Subcutaneous adipose tissue (tissue), 4 donors: ENCODE results near the gene PDHX. TPM values are rescaled to one million over a fixed set of nuclear protein-coding genes. Genes with fewer than 3 reads are reported as not detected.

Experiments used
- CTCF ChIP-seq: fragments of 450-650 bp; IDR thresholded peaks from one replicate; pipeline ENCODE4 v1.5.1; 2016; ENCODE audit warnings: low read depth, mild to moderate bottlenecking, control low read depth, antibody characterized with exemption, moderate library complexity
- total RNA-seq, 4 donors: library from RNA; depleted of rRNA; stranded (reverse); fragments of >200 nt; gene quantifications; one replicate each; pipeline ENCODE4 v1.1.0, GENCODE V29; 2016

Gene PDHX
- total RNA-seq, 4 donors from 2014 or later: 34.8 to 52.0 (median 46.1) TPM

- TF ChIP-seq CTCF: no peak
These were observed 96.2 kb downstream of the PDHX start for GRCh38 chr11:35012467-35013191.

GRCh38 chr11:35013514-35014233 lies 97.3 kb downstream of the PDHX start:
- no peak for TF ChIP-seq CTCF

DNA sequence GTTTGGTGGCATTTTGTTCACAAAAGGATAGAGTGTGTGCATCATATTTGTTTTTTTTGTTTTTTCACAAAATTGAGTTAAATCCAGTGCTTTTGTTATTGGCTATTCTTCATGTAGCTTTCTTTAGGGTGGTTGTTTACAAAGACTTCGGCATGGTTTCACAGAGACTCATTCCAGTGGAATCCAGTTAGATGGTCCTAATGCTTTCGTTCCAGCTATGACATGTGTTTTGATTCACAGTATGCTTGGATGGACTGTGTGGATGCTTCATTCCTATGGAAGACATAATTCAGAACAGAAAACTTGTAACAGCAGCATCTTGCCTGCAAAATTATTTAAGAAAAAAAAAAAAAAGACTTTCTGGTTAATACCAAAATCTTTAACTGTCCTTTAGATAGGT lies 97.9 kb downstream of the PDHX start:
- TF ChIP-seq CTCF: no peak

GRCh38 chr11:35015621-35016387 lies 99.4 kb downstream of the PDHX start:
- TF ChIP-seq CTCF: no peak

DNA sequence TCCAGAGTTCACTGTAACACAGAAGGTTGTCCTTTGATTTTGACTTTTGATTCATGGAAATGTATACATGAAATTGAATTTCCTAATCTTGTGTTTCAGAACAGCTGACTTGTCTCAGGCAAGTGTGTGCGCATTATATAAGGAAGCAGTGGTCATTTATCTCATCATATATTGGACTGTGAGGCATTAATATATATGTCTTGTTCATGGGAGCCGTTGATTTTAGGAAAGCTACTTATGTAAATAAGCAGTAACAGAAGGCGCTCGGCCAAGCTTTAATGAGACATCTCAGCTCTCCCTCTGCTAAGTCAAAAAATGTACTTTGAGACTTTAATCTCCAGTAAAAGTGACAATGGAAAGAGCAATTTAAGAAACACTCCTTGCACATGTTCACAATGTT lies 100.5 kb downstream of the PDHX start:
- TF ChIP-seq CTCF: no peak

GRCh38 chr11:35017528-35018342 lies 101.3 kb downstream of the PDHX start:
- TF ChIP-seq CTCF: no peak
